Endothelial cell of umbilical vein (primary cell): ENCODE data around the gene AUTS2. TPM values are rescaled to one million over a fixed set of nuclear protein-coding genes. Genes with fewer than 3 reads are reported as not detected.

Source experiments
- BruUV-seq: library from RNA; stranded (reverse); fragments of 400-500 nt; replicated peaks from 2 replicates; lab custom pipeline; 2021; lab: Mats Ljungman, UMichigan
- CTCF ChIA-PET: fragments of 300-600, 350-600 bp; sonication (Branson Sonifier 250); formaldehyde crosslinking; loops from one replicate; lab custom pipeline; 2021; ENCODE audit warnings: antibody characterized with exemption, inconsistent platforms; lab: Charles Lee
- POLR2A ChIA-PET: fragments of 300-600, 350-600 bp; sonication (Branson Sonifier 250); formaldehyde crosslinking; loops from one replicate; lab custom pipeline; 2021; ENCODE audit warnings: antibody characterized with exemption, inconsistent platforms; lab: Charles Lee
- DNase-seq: peaks from one replicate; pipeline ENCODE4 v3.0.0-alpha.2; 2011; ENCODE audit warnings: low read depth, low spot score
- FAIRE-seq: peaks from 2 replicates; lab custom pipeline; 2011; peaks lifted over from hg19 to GRCh38; lab: Jason Lieb, UNC
- H2AFZ ChIP-seq: 2 replicates; pipeline ENCODE4 v1.6.0; 2012; ENCODE audit warnings: low read depth, low read length, control low read depth, inconsistent platforms
- H3K27ac ChIP-seq: 2 replicates; pipeline ENCODE4 v1.5.1; 2011; ENCODE audit warnings: low read depth, mild to moderate bottlenecking, control low read depth, low read length, moderate library complexity; ENCODE audit not compliant: insufficient read depth
- H3K27me3 ChIP-seq, 2 experiments: 2 replicates each; pipeline versions ENCODE4 v1.6.0 to v1.6.1; 2011; ENCODE audit warnings: low read length in 2 of 2, mixed read lengths in 1 of 2; ENCODE audit not compliant: control insufficient read depth in 2 of 2, insufficient read depth in 2 of 2
- H3K36me3 ChIP-seq, 2 experiments: 2 replicates in 1 of 2; 3 replicates in 1 of 2; pipeline ENCODE4 v1.5.1; 2011; ENCODE audit warnings: low read length in 2 of 2, mild to moderate bottlenecking in 1 of 2, moderate library complexity in 1 of 2; ENCODE audit not compliant: control insufficient read depth in 2 of 2, insufficient read depth in 2 of 2; ENCODE audit errors: extremely low read depth in 1 of 2
- H3K4me1 ChIP-seq: 3 replicates; pipeline ENCODE4 v1.5.1; 2011; ENCODE audit warnings: mild to moderate bottlenecking, low read length; ENCODE audit not compliant: control insufficient read depth, insufficient read depth; ENCODE audit errors: extremely low read depth
- H3K4me2 ChIP-seq: 2 replicates; pipeline ENCODE4 v1.6.1; 2011; ENCODE audit warnings: low read length, control low read depth, mixed read lengths; ENCODE audit not compliant: insufficient read depth
- H3K4me3 ChIP-seq, 3 experiments: fragments of 200-600 bp in 1 of 3; sonication (generic), shearing (Covaris generic) in 1 of 3; replicated peaks in 1 of 3; 2 replicates each; pipeline ENCODE4 v1.5.1; 2011 to 2016; ENCODE audit warnings: control low read depth in 3 of 3, low read length in 3 of 3, mild to moderate bottlenecking in 2 of 3, inconsistent platforms in 1 of 3, low read depth in 1 of 3, moderate library complexity in 1 of 3; ENCODE audit not compliant: insufficient read depth in 1 of 3
- H3K79me2 ChIP-seq: 2 replicates; pipeline ENCODE4 v1.6.0; 2012; ENCODE audit warnings: low read length, inconsistent platforms; ENCODE audit not compliant: control insufficient read depth, insufficient read depth
- H3K9ac ChIP-seq: replicated peaks from 2 replicates; pipeline ENCODE3; 2011; ENCODE audit warnings: low read length, control low read depth; ENCODE audit not compliant: insufficient read depth; ENCODE audit errors: extremely low read depth
- H3K9me1 ChIP-seq: replicated peaks from 3 replicates; pipeline ENCODE4 v1.6.0; 2011; ENCODE audit warnings: mild to moderate bottlenecking, low read length; ENCODE audit not compliant: control insufficient read depth, insufficient read depth; ENCODE audit errors: extremely low read depth
- H3K9me3 ChIP-seq: replicated peaks from 2 replicates; pipeline ENCODE4 v1.5.1; 2012; ENCODE audit warnings: low read length, inconsistent platforms; ENCODE audit not compliant: control insufficient read depth, insufficient read depth
- H4K20me1 ChIP-seq: replicated peaks from 2 replicates; pipeline ENCODE3; 2011; ENCODE audit warnings: mild to moderate bottlenecking, low read length; ENCODE audit not compliant: control insufficient read depth, insufficient read depth; ENCODE audit errors: extremely low read depth
- EZH2 ChIP-seq: IDR thresholded peaks from 2 replicates; pipeline ENCODE4 v1.6.1; 2012; ENCODE audit warnings: borderline replicate concordance, low read depth, mild to moderate bottlenecking, moderate library complexity, low read length, inconsistent platforms; ENCODE audit not compliant: severe bottlenecking
- FOS ChIP-seq: IDR thresholded peaks from 2 replicates; pipeline ENCODE4 v1.6.1; 2011; ENCODE audit warnings: mild to moderate bottlenecking, low read length, moderate library complexity, borderline replicate concordance; ENCODE audit not compliant: insufficient read depth
- GATA2 ChIP-seq: IDR thresholded peaks from 2 replicates; pipeline ENCODE4 v1.7.0; 2011; ENCODE audit warnings: low read depth, mild to moderate bottlenecking, moderate library complexity, mixed read lengths, low read length; ENCODE audit not compliant: insufficient read length, insufficient read depth
- JUN ChIP-seq: IDR thresholded peaks from 2 replicates; pipeline ENCODE4 v1.6.1; 2011; ENCODE audit warnings: borderline replicate concordance, low read depth; ENCODE audit not compliant: insufficient read length, insufficient read depth
- MYC ChIP-seq: IDR thresholded peaks from one replicate; pipeline ENCODE4 v1.6.1; 2011; ENCODE audit warnings: mild to moderate bottlenecking, low read depth, low read length
- POLR2A ChIP-seq: IDR thresholded peaks from 2 replicates; pipeline ENCODE4 v1.6.1; 2012; ENCODE audit warnings: low read depth, mild to moderate bottlenecking, control low read depth, low read length
- POLR2AphosphoS5 ChIP-seq: IDR thresholded peaks from 2 replicates; pipeline ENCODE4 v1.6.1; 2012; ENCODE audit warnings: low read depth, mild to moderate bottlenecking, control low read depth, low read length, moderate library complexity; ENCODE audit not compliant: insufficient read depth
- dilution Hi-C: fragments of 300-500 bp; cut with MboI; formaldehyde crosslinking; loops from one replicate; pipeline ENCODE4 v1.15.0; 2019; ENCODE audit warnings: low sequenced_read_pairs; ENCODE audit not compliant: extremely low pct_ligation_motif_present
- intact Hi-C: fragments of 100-400 bp; cut with micrococcal nuclease; formaldehyde crosslinking; loops from one replicate; pipeline ENCODE4 v1.10.0; 2022
- polyA plus RNA-seq, 4 experiments: library from polyadenylated mRNA; depleted of rRNA in 3 of 4; stranded (reverse) in 3 of 4; unstranded in 1 of 4; fragments of >200 nt; gene quantifications; 2 replicates each; pipeline versions ENCODE4 v1.2.1 to v1.2.3, GENCODE V29; 2011 to 2012; ENCODE audit warnings: missing spikeins in 1 of 4
- total RNA-seq: library from RNA; stranded (reverse); gene quantifications from 2 replicates; pipeline ENCODE4 v1.2.3, GENCODE V29; 2021
- TF ChIP-seq, protein P1 (sequence below): IDR thresholded peaks from 2 replicates; pipeline ENCODE4 v1.6.1; 2011; ENCODE audit not compliant: insufficient read depth, insufficient read length
- TF ChIP-seq, protein P2 (sequence below), 2 donors: IDR thresholded peaks; 1 replicate in 1 of 2; 2 replicates in 1 of 2; pipeline ENCODE4 v1.5.1; 2011; ENCODE audit warnings: low read length in 2 of 2, mild to moderate bottlenecking in 2 of 2, moderate library complexity in 2 of 2, control low read depth in 1 of 2, inconsistent platforms in 1 of 2, low read depth in 1 of 2; ENCODE audit not compliant: insufficient read depth in 1 of 2; ENCODE audit errors: extremely low read depth in 1 of 2

Gene AUTS2
- total and polyA plus RNA-seq, 2 donors (not counting 3 experiments of a cell fraction or from before 2014, with no cell fraction given) = 0.59 to 8.0 TPM

DNA sequence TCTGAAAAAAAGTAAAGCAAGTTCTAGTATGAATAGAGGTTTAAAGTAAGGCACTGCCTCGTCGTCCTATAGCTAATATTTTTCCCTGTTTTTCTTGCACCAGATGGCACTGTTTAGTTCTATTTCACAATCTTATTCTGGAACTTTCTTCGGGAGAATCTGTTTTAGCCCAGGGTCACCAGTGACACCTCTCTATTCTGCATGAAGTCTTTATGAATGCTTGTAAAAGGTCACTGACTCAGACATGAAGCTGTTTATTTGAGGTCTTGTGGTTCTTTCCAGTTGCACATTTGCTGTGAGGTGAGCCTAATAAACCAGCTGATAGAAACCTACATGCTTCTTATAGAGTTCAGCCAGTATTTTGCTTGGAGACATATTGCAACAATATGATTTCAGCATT is 444.3 kb downstream of the AUTS2 start:
- BruUV-seq = no TSS peak
- Histone ChIP-seq H2AFZ (no peak overlapping the region), H3K27ac (no peak overlapping the region), H3K36me3 (no peaks in the 10 kb centered on the region), H3K4me3 (no peak overlapping the region), H3K9me3 (no peaks in the 10 kb centered on the region), H3K79me2 (no peaks in the 10 kb centered on the region), H3K9me1 (no peaks in the 10 kb centered on the region), H3K4me1 (no peaks in the 10 kb centered on the region), H3K4me2 (no peak overlapping the region), H3K9ac (no peak overlapping the region), H4K20me1 (no peaks in the 10 kb centered on the region), H3K27me3 (no peaks in the 10 kb centered on the region)
- DNase-seq (no peak), FAIRE-seq (no peak)
- ChIA-PET POLR2A (no interaction called here), CTCF (no interaction called here)
- TF ChIP-seq POLR2A (no peak), JUN (no peak), MYC (no peak), EZH2 (no peak), FOS (no peak), POLR2AphosphoS5 (no peak), GATA2 (no peak)
- TF ChIP-seq, protein P1, sequence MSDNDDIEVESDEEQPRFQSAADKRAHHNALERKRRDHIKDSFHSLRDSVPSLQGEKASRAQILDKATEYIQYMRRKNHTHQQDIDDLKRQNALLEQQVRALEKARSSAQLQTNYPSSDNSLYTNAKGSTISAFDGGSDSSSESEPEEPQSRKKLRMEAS = no peak
- TF ChIP-seq, protein P2, sequence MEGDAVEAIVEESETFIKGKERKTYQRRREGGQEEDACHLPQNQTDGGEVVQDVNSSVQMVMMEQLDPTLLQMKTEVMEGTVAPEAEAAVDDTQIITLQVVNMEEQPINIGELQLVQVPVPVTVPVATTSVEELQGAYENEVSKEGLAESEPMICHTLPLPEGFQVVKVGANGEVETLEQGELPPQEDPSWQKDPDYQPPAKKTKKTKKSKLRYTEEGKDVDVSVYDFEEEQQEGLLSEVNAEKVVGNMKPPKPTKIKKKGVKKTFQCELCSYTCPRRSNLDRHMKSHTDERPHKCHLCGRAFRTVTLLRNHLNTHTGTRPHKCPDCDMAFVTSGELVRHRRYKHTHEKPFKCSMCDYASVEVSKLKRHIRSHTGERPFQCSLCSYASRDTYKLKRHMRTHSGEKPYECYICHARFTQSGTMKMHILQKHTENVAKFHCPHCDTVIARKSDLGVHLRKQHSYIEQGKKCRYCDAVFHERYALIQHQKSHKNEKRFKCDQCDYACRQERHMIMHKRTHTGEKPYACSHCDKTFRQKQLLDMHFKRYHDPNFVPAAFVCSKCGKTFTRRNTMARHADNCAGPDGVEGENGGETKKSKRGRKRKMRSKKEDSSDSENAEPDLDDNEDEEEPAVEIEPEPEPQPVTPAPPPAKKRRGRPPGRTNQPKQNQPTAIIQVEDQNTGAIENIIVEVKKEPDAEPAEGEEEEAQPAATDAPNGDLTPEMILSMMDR (IDR thresholded peaks at IDR 0.05; ENCODE audit: extremely low read depth in 1 of 2, insufficient read depth in 1 of 2, low read depth in 1 of 2, low read length in 2 of 2) = no peak
- dilution Hi-C loops (no loop called here), intact Hi-C loops (no loop called here)
